GM19035 (cell line): ENCODE data around the gene NCAM1.

ENCODE experiments used
- ATAC-seq: cut with Tn5 transposase; IDR thresholded peaks from one replicate; pipeline ENCODE4 v1.9.1; 2021; ENCODE audit not compliant: unreplicated experiment

NCAM1 gene

GRCh38 chr11:113121746-113122145, 160.5 kb downstream of the NCAM1 start:
- no peak for ATAC-seq

GRCh38 chr11:113124006-113124405, 162.8 kb downstream of the NCAM1 start:
- ATAC-seq, result no peak

- ATAC-seq, result no peak
Measured at GRCh38 chr11:113124578-113124977, 163.4 kb downstream of the NCAM1 start.

DNA sequence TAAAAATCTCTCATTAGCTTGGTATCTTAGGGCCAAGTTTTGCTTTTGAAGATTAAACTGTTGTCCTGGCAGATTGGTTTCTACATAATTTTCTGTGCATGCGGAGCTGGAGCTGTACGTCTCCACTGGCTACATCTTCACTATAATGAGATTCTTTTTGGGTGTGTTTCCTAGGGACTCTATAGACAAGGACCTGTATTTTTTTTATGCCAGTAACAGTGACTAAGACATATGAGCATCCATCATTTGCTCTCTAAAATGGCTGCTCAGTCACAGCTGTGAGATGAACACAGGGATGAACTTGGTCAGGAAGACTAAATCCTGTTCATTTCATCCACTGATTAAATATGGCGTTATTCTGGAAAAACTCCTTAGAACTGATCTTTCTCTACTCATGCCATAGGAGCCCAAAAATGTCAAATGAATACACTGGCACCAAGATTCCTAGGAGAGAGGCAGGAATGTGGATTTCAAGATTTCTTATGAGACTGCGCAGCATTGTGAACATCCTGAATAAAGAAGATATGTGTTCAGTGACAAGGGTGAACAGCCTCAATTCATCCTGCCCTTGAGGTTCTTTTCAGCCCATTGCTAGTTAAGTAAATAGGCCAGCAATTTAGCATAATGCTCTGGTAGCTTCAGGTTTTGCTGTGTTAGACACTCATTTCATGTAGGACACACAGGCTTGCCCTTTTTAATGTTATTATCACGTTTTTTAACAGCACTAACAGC, 168.2 kb downstream of the NCAM1 start:
- no peak for ATAC-seq

DNA sequence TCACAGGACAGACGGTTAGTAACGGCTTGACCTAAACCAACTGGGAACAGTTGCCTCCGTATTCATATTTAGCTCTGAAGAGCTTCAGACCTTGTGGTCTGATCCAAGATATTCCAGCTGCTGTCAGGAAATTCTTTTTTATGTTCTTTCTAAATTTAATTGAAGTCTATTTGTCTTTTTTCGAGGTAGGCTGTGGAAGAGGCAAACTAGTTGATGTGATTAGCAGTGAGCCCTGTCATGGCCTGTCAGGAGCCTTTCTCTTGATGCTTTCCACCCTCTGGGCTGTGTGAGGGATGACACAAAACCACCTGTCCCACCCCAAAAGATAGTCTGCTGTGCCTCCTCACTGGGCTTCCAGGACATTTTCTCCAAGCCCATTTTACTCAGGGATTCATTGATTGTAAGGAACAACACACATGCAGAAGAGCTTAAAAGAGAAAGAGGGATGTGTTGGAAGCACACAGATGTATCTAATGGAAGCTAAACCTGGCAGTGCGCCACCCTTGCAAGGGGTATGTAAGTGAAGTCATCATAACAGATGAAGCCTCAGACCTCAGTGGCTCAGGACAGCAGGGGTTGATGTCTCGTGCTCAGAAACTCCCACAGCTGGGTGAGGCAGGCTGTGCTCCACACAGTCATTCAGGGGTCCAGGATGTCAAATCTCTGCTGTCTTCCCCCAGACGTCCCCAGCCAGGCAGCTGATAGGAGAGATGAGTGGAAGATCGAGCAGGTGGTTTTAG, 170.0 kb downstream of the NCAM1 start:
- ATAC-seq, result no peak

DNA sequence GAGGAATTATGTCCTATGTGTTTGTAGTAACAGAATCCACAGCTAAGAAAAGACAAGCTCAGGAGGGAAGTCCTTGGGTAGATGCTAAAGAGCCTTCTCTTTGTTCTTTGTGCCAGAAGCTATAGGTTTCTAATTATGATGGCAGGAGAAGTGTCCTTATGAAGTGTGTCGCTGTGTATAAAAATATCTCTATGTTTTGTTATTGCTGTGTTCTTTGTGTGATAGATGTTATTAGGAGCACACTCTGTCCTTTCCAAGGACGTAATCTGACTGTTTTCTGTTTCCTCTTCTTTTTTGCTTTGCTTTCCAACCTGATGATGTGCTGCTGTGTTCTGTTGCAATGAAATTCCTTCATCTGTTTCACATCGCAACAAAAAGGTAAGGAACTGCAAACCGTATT, 171.9 kb downstream of the NCAM1 start:
- ATAC-seq, result no peak

DNA sequence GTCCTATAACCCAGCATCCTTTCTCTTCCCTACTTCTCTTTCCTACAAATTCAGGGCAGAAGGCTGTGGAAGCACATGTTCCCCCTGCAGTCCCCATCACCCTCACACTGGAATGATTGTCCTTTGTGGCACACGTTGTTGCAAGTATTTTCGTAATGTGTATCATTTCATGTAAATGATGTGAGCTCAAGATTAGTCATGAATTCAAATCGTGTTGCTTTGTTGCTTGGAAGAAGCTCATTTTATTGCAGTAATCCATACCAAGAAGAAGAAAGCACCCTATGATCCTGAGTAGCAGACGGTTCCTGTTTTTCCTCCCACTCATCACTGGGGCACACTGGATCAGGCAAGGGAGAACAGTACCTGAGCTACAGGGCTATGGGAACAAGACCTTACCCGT, 173.4 kb downstream of the NCAM1 start:
- no peak for ATAC-seq

DNA sequence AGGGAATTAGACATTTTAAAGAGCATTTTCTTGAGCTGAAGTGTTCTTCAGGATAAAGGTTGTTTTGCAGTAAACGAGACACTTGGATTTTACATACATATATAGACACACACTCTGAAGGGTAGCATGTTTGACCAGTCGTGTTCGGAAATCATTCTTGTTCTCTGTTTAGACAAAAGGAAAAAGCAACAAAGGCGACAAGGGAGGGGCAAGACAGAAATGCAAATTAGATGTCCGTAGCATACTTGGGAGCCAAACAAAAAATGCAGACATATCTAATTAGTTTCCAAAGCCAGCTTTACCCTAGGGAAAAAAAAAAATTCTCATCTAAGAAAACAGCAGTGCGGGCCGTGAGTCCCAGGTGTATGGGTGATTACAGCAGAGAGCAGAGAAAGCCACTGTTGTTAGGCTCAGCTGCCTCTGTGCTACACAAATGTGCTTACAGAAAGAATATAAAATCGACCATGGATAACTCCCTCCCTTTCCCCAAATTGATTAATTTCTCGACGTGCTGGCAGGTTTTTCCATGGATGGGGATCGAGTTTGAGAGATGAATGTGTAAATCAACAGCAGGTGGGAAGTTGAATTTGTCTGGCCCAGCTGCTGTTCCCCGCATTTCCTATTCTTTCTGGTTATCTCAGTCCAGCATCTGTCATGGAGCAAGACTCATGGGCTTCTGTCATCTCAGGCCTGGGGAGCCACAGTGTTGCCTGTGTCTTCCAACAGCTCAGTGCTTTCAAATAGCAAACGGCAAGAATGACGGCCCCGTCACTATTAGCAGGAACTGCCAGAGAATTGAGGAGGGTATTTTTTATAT, 176.7 kb downstream of the NCAM1 start:
- no peak for ATAC-seq

GRCh38 chr11:113138731-113139130, 177.5 kb downstream of the NCAM1 start:
- ATAC-seq, result no peak

- ATAC-seq, result no peak
Measured at GRCh38 chr11:113141010-113141409, 179.8 kb downstream of the NCAM1 start.

GRCh38 chr11:113142508-113142907, 181.3 kb downstream of the NCAM1 start:
- no peak for ATAC-seq

DNA sequence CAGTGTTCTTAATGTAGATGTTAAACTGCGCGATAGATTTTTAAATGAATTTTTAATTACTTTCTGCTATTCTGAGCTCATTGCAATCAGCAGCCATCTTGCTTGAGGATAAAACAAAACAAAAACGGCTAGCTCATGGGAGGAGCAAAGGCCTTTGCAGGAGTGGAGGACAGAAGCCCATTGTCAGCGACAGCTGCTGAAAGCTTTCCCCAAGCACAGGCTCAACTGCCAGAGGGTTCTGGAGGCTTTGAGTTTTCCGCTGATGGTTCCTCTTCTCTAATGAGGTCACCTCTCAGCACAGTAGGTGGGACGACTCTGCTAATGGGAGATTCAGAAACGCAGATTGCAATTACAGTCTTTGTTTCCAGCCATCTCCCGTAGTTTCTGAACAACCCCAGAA, 186.0 kb downstream of the NCAM1 start:
- ATAC-seq, result no peak

- no peak for ATAC-seq
Measured at GRCh38 chr11:113148076-113148475, 186.9 kb downstream of the NCAM1 start.

DNA sequence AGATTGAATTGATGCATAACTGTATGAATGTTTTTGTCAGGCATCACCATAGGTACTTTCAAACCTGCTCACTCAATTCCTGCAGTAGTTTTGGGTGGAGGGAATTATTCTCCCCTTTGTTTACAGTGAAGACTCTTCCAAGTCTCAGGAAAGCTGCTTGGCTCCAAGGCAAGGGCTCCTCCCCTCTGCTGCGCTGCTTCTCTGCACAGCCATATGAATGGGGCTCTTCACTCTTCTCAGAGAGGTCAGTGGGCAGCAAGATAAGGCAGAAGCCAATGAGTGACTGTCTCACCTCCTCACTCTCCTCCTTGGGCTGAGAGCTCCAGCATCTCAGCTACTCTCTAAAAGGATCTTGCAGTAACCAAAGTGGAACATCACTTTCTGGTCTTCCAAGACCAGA, 187.4 kb downstream of the NCAM1 start:
- ATAC-seq, result no peak

GRCh38 chr11:113151521-113151920, 190.3 kb downstream of the NCAM1 start:
- no peak for ATAC-seq

DNA sequence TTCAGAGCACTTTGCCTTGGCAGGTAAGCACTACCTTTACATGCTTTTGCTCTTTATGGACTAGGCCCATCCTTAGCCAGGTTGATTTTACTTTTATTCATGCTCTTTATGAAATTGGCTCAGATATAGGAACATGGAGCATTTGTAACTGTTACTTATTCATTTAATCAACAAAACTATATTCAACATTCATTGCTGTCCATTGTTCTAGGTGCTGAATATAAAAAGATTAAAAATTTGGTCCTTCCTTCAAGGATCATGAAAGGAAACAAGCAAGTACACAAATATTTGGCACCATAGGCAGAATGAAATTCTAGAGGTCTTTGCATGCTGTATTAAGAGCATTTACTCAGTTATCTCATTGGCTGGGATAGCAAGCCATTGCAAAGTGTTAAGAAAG, 191.3 kb downstream of the NCAM1 start:
- ATAC-seq, result no peak

GRCh38 chr11:113153847-113154246, 192.6 kb downstream of the NCAM1 start:
- ATAC-seq, result no peak

- ATAC-seq, result no peak
Measured at GRCh38 chr11:113159988-113160807, 199.0 kb downstream of the NCAM1 start.

GRCh38 chr11:113160808-113161124, 199.5 kb downstream of the NCAM1 start:
- ATAC-seq, result no peak

DNA sequence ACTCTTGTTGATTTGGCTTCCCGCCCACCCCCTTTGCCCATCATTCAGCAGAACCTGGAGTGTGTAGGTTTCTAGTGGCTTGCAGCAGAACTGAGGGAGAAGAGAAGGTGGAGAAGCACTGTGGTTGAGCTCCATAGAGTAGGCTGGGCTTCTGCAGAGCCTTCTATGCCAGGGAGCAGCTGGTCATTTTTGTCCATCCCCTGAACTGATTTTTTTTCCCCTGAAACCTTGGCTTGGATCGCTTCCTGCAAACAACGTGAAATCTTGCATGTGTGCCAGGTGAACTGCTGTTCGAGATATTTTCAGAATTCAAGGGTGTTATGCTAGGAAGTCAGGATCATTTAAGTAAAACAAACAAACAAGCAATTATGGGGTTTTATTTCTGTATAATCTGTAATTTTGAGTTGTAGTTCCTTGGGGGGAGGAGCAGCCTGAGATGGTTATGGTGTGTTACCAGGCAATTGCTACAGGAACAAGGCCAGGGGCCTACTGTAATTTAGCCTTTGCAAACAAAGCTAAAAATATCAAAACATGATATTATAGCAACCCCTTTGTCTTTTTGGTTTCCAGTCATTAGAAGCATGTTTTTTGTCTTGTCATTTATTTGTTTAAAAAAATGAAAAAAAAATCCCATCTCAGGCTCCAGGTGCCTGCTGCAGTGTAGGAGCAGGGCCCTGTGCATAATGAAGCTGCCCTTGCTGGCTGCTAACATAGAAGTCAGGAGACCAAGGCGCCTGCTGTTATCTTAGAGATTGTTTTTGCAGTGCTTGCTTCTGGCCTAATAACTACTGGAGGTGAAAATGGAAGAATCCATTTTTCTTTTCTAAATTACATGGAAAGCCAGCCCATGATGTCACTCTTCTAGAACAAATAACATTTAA, 200.7 kb downstream of the NCAM1 start:
- no peak for ATAC-seq
